ENCODE data around the gene ZNF827.
A peak's percentile ranks its signal among the peaks of the same experiment; 100 is the strongest.

ZNF827 gene

GRCh38 chr4:145828802-145829485 is 109.7 kb downstream of the ZNF827 start:
- DNase-seq (ENCODE audit: low spot score) = peak; percentile 58
- no peak for TF ChIP-seq CTCF (IDR thresholded peaks at IDR 0.05; ENCODE audit: extremely low read depth, insufficient read depth, missing control alignments)
- in situ Hi-C loops (cut with MboI; ENCODE audit: low pct_unique_long_range_greater_than_20kb, low sequenced_read_pairs, unreplicated experiment) = no loop called here

GRCh38 chr4:145827885-145828284 is 110.7 kb downstream of the ZNF827 start:
- TF ChIP-seq CTCF (IDR thresholded peaks at IDR 0.05; ENCODE audit: extremely low read depth, insufficient read depth, missing control alignments) = no peak
- in situ Hi-C loops (cut with MboI; ENCODE audit: low pct_unique_long_range_greater_than_20kb, low sequenced_read_pairs, unreplicated experiment) = no loop called here
- no peak for DNase-seq (ENCODE audit: low spot score)

DNA sequence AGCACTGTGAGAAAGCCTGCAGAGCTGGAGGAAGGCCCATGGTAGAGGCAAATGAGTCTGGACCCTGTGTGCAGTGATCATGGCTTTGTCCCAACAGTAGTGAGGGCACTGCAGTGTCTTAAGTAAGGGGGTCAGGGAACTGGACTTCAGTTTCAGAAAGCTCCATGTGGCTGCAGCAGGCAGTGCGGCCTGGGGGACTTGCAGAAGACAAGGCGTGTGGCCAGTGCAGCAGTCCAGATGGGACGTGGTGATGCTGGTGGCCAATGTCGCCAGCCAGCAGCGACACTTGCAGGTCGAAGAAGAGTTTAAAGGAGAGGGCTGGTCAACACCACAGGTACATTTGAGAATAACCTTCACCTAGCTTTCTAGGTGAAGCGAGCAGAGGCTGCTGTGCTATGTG is 113.4 kb downstream of the ZNF827 start:
- no peak for TF ChIP-seq CTCF (IDR thresholded peaks at IDR 0.05; ENCODE audit: extremely low read depth, insufficient read depth, missing control alignments)
- in situ Hi-C loops (cut with MboI; ENCODE audit: low pct_unique_long_range_greater_than_20kb, low sequenced_read_pairs, unreplicated experiment) = no loop called here
- DNase-seq (ENCODE audit: low spot score) = no peak

GRCh38 chr4:145824463-145824862 is 114.2 kb downstream of the ZNF827 start:
- in situ Hi-C loops (cut with MboI; ENCODE audit: low pct_unique_long_range_greater_than_20kb, low sequenced_read_pairs, unreplicated experiment) = no loop called here
- no peak for TF ChIP-seq CTCF (IDR thresholded peaks at IDR 0.05; ENCODE audit: extremely low read depth, insufficient read depth, missing control alignments)
- no peak for DNase-seq (ENCODE audit: low spot score)

DNA sequence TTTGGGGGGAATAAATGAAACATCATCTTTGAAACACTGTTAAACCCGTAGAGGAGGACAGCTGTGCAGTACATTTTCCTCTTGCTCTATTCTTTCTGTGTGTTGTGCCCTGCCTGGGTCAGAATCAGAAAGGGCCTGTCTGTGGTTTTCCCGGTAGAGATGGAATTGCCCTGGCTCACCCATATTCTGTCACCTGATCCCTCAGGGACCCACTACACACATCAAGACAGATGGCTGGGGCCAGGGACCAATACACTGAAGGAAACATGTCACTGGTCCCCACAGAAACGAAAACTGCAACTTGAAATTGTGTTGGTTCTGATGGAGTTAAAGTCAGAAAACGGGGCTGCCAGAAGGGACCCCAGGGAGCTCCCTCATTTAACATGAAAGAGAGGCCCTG is 114.9 kb downstream of the ZNF827 start:
- no peak for DNase-seq (ENCODE audit: low spot score)
- in situ Hi-C loops (cut with MboI; ENCODE audit: low pct_unique_long_range_greater_than_20kb, low sequenced_read_pairs, unreplicated experiment) = no loop called here
- no peak for TF ChIP-seq CTCF (IDR thresholded peaks at IDR 0.05; ENCODE audit: extremely low read depth, insufficient read depth, missing control alignments)

GRCh38 chr4:145822581-145822980 is 116.0 kb downstream of the ZNF827 start:
- no peak for TF ChIP-seq CTCF (IDR thresholded peaks at IDR 0.05; ENCODE audit: extremely low read depth, insufficient read depth, missing control alignments)
- no peak for DNase-seq (ENCODE audit: low spot score)
- in situ Hi-C loops (cut with MboI; ENCODE audit: low pct_unique_long_range_greater_than_20kb, low sequenced_read_pairs, unreplicated experiment) = no loop called here
